Esophagus muscularis mucosa (tissue), 4 donors: ENCODE measurements around the gene C20orf173. TPM values are rescaled to one million over a fixed set of nuclear protein-coding genes. Genes with fewer than 3 reads are reported as not detected.
A peak's percentile ranks its signal among the peaks of the same experiment; 100 is the strongest.

Source experiments
- DNase-seq: peaks from one replicate; pipeline ENCODE4 v3.0.0-alpha.2; 2017; ENCODE audit errors: extremely low spot score
- H3K27ac ChIP-seq, 4 donors: fragments of 200-600 bp; sonication (generic); replicated peaks in 1 of 4; 1 replicate in 3 of 4; 2 replicates in 1 of 4; pipeline ENCODE4 v1.5.1; 2016 to 2019; ENCODE audit warnings: mild to moderate bottlenecking in 1 of 4
- H3K27me3 ChIP-seq, 4 donors: fragments of 200-600 bp; sonication (generic); one replicate each; pipeline versions ENCODE4 v1.5.1 to v1.6.0; 2016 to 2019
- H3K36me3 ChIP-seq, 4 donors: fragments of 200-600 bp; sonication (generic); one replicate each; pipeline ENCODE4 v1.5.1; 2016 to 2019
- H3K4me1 ChIP-seq, 4 donors: fragments of 200-600 bp; sonication (generic); one replicate each; pipeline ENCODE4 v1.5.1; 2016 to 2019
- H3K4me3 ChIP-seq, 4 donors: fragments of 200-600 bp; sonication (generic); 1 replicate in 2 of 4; 2 replicates in 2 of 4; pipeline ENCODE4 v1.5.1; 2016 to 2019; ENCODE audit warnings: mild to moderate bottlenecking in 4 of 4, moderate library complexity in 1 of 4
- H3K9me3 ChIP-seq, 4 donors: fragments of 200-600 bp; sonication (generic); 1 replicate in 3 of 4; 2 replicates in 1 of 4; pipeline ENCODE4 v1.5.1; 2016 to 2019
- CTCF ChIP-seq, 3 experiments: fragments of 200-600 bp in 2 of 3; fragments of 450-650 bp in 1 of 3; sonication (generic) in 2 of 3; IDR thresholded peaks; one replicate each; pipeline ENCODE4 v1.5.1; 2017 to 2019; ENCODE audit warnings: antibody characterized with exemption in 3 of 3, mild to moderate bottlenecking in 2 of 3, moderate library complexity in 1 of 3
- EP300 ChIP-seq: sonication (generic); formaldehyde crosslinking; IDR thresholded peaks from one replicate; pipeline ENCODE4 v1.6.1; 2017; ENCODE audit warnings: antibody characterized with exemption
- POLR2A ChIP-seq: fragments of 450-650 bp; IDR thresholded peaks from one replicate; pipeline ENCODE4 v1.6.1; 2017; ENCODE audit warnings: antibody characterized with exemption, moderate library complexity, mild to moderate bottlenecking, low read depth
- POLR2AphosphoS5 ChIP-seq, 2 donors: sonication (generic); formaldehyde crosslinking; IDR thresholded peaks; one replicate each; pipeline ENCODE4 v1.6.1; 2017; ENCODE audit warnings: antibody characterized with exemption in 2 of 2
- WGBS: methylation state at CpG from one replicate; pipeline ENCODE4 v1.1.5; 2018; 5-methylcytosine and 5-hydroxymethylcytosine counted together
- intact Hi-C: fragments of 100-400 bp; cut with DNase I; formaldehyde crosslinking; loops from one replicate; pipeline ENCODE4 v1.15.1; 2023
- total RNA-seq, 4 donors: library from RNA; depleted of rRNA; stranded (reverse); fragments of >200 nt; gene quantifications; one replicate each; pipeline versions ENCODE4 v1.1.0 to v1.2.1, GENCODE V29; 2016

The C20orf173 gene
- total RNA-seq, 4 donors from 2014 or later, result not detected

- no peak for DNase-seq
- no peak for TF ChIP-seq CTCF (IDR thresholded peaks at IDR 0.05)
- TF ChIP-seq POLR2A, result no peak
- TF ChIP-seq POLR2AphosphoS5 (IDR thresholded peaks at IDR 0.05), result no peak
- TF ChIP-seq EP300, result no peak
- Histone ChIP-seq H3K36me3 (peaks cover 31 to 100% (median 95%) of the 10 kb centered on the region in 4 donors), H3K4me3 (no peak overlapping the region), H3K4me1 (peaks cover 2 to 22% (median 17%) of the 10 kb centered on the region in 4 donors), H3K27ac (peak overlapping the region; percentile 55 to 77 (median 70)), H3K27me3 (no peaks in the 10 kb centered on the region), H3K9me3 (no peaks in the 10 kb centered on the region)
- 88% methylated on average over 3 of the region's 3 CpGs for WGBS
- intact Hi-C loops, result no loop called here
Observed at GRCh38 chr20:35496481-35496880, 33.0 kb downstream of the C20orf173 start.

- intact Hi-C loops, result no loop called here
- H3K36me3 ChIP-seq, result peaks cover 24 to 95% (median 76%) of the 10 kb centered on the region in 4 donors
- H3K4me1 ChIP-seq, result peaks cover under 1 to 12% (median 10%) of the 10 kb centered on the region in 4 donors
- DNase-seq, result no peak
- H3K4me3 ChIP-seq, result no peak overlapping the region
- H3K9me3 ChIP-seq, result no peaks in the 10 kb centered on the region
- 92% methylated on average over 6 of the region's 6 CpGs for WGBS
- no peak for TF ChIP-seq POLR2AphosphoS5 (IDR thresholded peaks at IDR 0.05)
- TF ChIP-seq POLR2A, result no peak
- TF ChIP-seq CTCF (IDR thresholded peaks at IDR 0.05), result no peak
- no peak for TF ChIP-seq EP300
- no peak overlapping the region for H3K27ac ChIP-seq
- no peaks in the 10 kb centered on the region for H3K27me3 ChIP-seq
Observed at GRCh38 chr20:35492352-35492751, 37.1 kb downstream of the C20orf173 start.

GRCh38 chr20:35491823-35492222, 37.6 kb downstream of the C20orf173 start:
- H3K27ac ChIP-seq, result no peak overlapping the region
- H3K27me3 ChIP-seq, result no peaks in the 10 kb centered on the region
- H3K4me3 ChIP-seq, result no peak overlapping the region
- TF ChIP-seq CTCF (IDR thresholded peaks at IDR 0.05) (no peak), POLR2A (no peak), EP300 (no peak), POLR2AphosphoS5 (IDR thresholded peaks at IDR 0.05) (no peak)
- intact Hi-C loops, result no loop called here
- WGBS, result 91% methylated on average over 5 of the region's 5 CpGs
- DNase-seq, result no peak
- H3K9me3 ChIP-seq, result no peaks in the 10 kb centered on the region
- peaks cover 0 to 6% (median 5%) of the 10 kb centered on the region in 4 donors for H3K4me1 ChIP-seq
- peaks cover 26 to 95% (median 76%) of the 10 kb centered on the region in 4 donors for H3K36me3 ChIP-seq

- H3K36me3 ChIP-seq, result peaks cover 23 to 95% (median 75%) of the 10 kb centered on the region in 4 donors
- no peak overlapping the region for H3K27ac ChIP-seq
- no peaks in the 10 kb centered on the region for H3K27me3 ChIP-seq
- TF ChIP-seq EP300 (no peak), POLR2AphosphoS5 (IDR thresholded peaks at IDR 0.05) (peak in 1 of 2 donors; percentile 12)
- no peaks in the 10 kb centered on the region for H3K4me1 ChIP-seq
- intact Hi-C loops, result no loop called here
- DNase-seq, result no peak
- no peaks in the 10 kb centered on the region for H3K9me3 ChIP-seq
- H3K4me3 ChIP-seq, result peak overlapping the region in 3 of 4 donors; percentile 36 to 49 (median 37)
- WGBS, result 84% methylated on average over 6 of the region's 6 CpGs
Observed at GRCh38 chr20:35490736-35491181, 38.7 kb downstream of the C20orf173 start.

GRCh38 chr20:35489717-35490116, 39.7 kb downstream of the C20orf173 start:
- DNase-seq, result no peak
- Histone ChIP-seq H3K36me3 (peaks cover 22 to 87% (median 68%) of the 10 kb centered on the region in 4 donors), H3K9me3 (no peaks in the 10 kb centered on the region), H3K27me3 (no peaks in the 10 kb centered on the region), H3K4me1 (no peaks in the 10 kb centered on the region), H3K27ac (no peak overlapping the region), H3K4me3 (no peak overlapping the region)
- intact Hi-C loops, result no loop called here
- 95% methylated on average over 5 of the region's 5 CpGs for WGBS
- no peak for TF ChIP-seq CTCF (IDR thresholded peaks at IDR 0.05)
- no peak for TF ChIP-seq POLR2A
